H1 (cell line): ENCODE measurements around the gene KCNJ16. TPM values are rescaled to one million over a fixed set of nuclear protein-coding genes. Genes with fewer than 3 reads are reported as not detected.

ENCODE experiments used
- CTCF ChIA-PET: fragments of 300-600 bp; sonication (Branson Sonifier 250); formaldehyde crosslinking; loops from one replicate; lab custom pipeline; 2021; ENCODE audit not compliant: partially characterized antibody; lab: Charles Lee
- POLR2A ChIA-PET: fragments of 300-600 bp; sonication (Branson Sonifier 250); formaldehyde crosslinking; loops from one replicate; lab custom pipeline; 2021; ENCODE audit warnings: inconsistent platforms; ENCODE audit not compliant: partially characterized antibody; lab: Charles Lee
- DNase-seq, 2 experiments: peaks; one replicate each; pipeline versions ENCODE4 v3.0.0 to v3.0.0-alpha.2; 2010 to 2022; ENCODE audit warnings: low spot score in 2 of 2, low read depth in 1 of 2, mixed read lengths in 1 of 2
- FAIRE-seq: peaks from 2 replicates; lab custom pipeline; 2011; peaks lifted over from hg19 to GRCh38; lab: Jason Lieb, UNC
- H2AFZ ChIP-seq: 2 replicates; pipeline ENCODE4 v1.8.1; 2012; ENCODE audit warnings: low read length, inconsistent platforms
- H2AK5ac ChIP-seq: 2 replicates; pipeline ENCODE4 v1.6.1; 2013; ENCODE audit warnings: low read depth, low read length
- H2BK120ac ChIP-seq: replicated peaks from 2 replicates; pipeline ENCODE3; 2013; ENCODE audit warnings: low read depth, low read length, inconsistent platforms
- H2BK12ac ChIP-seq: 2 replicates; pipeline ENCODE4 v1.6.1; 2013; ENCODE audit warnings: low read depth, low read length
- H2BK15ac ChIP-seq: 2 replicates; pipeline ENCODE4 v1.6.1; 2013; ENCODE audit warnings: low read length
- H2BK20ac ChIP-seq: 2 replicates; pipeline ENCODE4 v1.6.1; 2013; ENCODE audit warnings: low read length
- H2BK5ac ChIP-seq: 2 replicates; pipeline ENCODE4 v1.6.1; 2013; ENCODE audit warnings: low read depth, low read length
- H3K14ac ChIP-seq: 2 replicates; pipeline ENCODE4 v1.6.1; 2013; ENCODE audit warnings: inconsistent platforms; ENCODE audit not compliant: insufficient read length
- H3K18ac ChIP-seq: 2 replicates; pipeline ENCODE4 v1.6.1; 2013; ENCODE audit warnings: low read length; ENCODE audit errors: extremely low read depth
- H3K23ac ChIP-seq: 2 replicates; pipeline ENCODE4 v1.6.1; 2013; ENCODE audit warnings: inconsistent platforms; ENCODE audit not compliant: insufficient read length
- H3K23me2 ChIP-seq: 2 replicates; pipeline ENCODE4 v1.6.1; 2013; ENCODE audit warnings: low read depth, low read length
- H3K27ac ChIP-seq: 2 replicates; pipeline ENCODE4 v1.6.1; 2011; ENCODE audit warnings: low read depth, low read length, inconsistent platforms
- H3K27me3 ChIP-seq, 4 experiments: replicated peaks in 1 of 4; 1 replicate in 1 of 4; 2 replicates in 3 of 4; pipeline versions ENCODE4 v1.6.1 to v1.8.1; 2011 to 2013; ENCODE audit warnings: low read length in 3 of 4, mild to moderate bottlenecking in 3 of 4, inconsistent platforms in 2 of 4, mixed read lengths in 2 of 4, moderate library complexity in 1 of 4; ENCODE audit not compliant: control insufficient read depth in 3 of 4, insufficient read depth in 3 of 4; ENCODE audit errors: extremely low read depth in 1 of 4
- H3K36me3 ChIP-seq, 4 experiments: 2 replicates each; pipeline versions ENCODE4 v1.6.1 to v1.8.1; 2011 to 2013; ENCODE audit warnings: mild to moderate bottlenecking in 4 of 4, low read length in 3 of 4, moderate library complexity in 2 of 4, control low read depth in 1 of 4, inconsistent platforms in 1 of 4; ENCODE audit not compliant: insufficient read depth in 4 of 4, control insufficient read depth in 2 of 4
- H3K4ac ChIP-seq: replicated peaks from 2 replicates; pipeline ENCODE3; 2013; ENCODE audit warnings: low read length, low read depth, mixed read lengths, inconsistent platforms; ENCODE audit not compliant: insufficient read length
- H3K4me1 ChIP-seq, 4 experiments: replicated peaks in 1 of 4; 1 replicate in 1 of 4; 2 replicates in 3 of 4; pipeline versions ENCODE4 v1.6.1 to v1.8.1; 2011 to 2013; ENCODE audit warnings: low read length in 3 of 4, inconsistent platforms in 2 of 4, mixed read lengths in 1 of 4; ENCODE audit not compliant: insufficient read depth in 4 of 4, control insufficient read depth in 3 of 4
- H3K4me2 ChIP-seq, 2 experiments: 2 replicates each; pipeline versions ENCODE4 v1.6.1 to v1.8.1; 2011 to 2013; ENCODE audit warnings: low read depth in 2 of 2, low read length in 2 of 2, control low read depth in 1 of 2, inconsistent platforms in 1 of 2, mild to moderate bottlenecking in 1 of 2; ENCODE audit not compliant: insufficient read depth in 1 of 2
- H3K4me3 ChIP-seq, 4 experiments: fragments of 200-600, 300-600 bp in 1 of 4; sonication (generic), shearing (Covaris generic), sonication (Bioruptor Twin) in 1 of 4; 2 replicates each; pipeline versions ENCODE4 v1.5.1 to v1.8.1; 2011 to 2016; ENCODE audit warnings: low read length in 4 of 4, low read depth in 3 of 4, control low read depth in 2 of 4, inconsistent platforms in 2 of 4, mild to moderate bottlenecking in 2 of 4, mixed read lengths in 1 of 4, moderate library complexity in 1 of 4; ENCODE audit not compliant: insufficient read depth in 2 of 4; ENCODE audit errors: extremely low read depth in 1 of 4
- H3K56ac ChIP-seq: replicated peaks from 2 replicates; pipeline ENCODE3; 2013; ENCODE audit warnings: low read depth, mild to moderate bottlenecking, mixed read lengths, low read length, inconsistent platforms; ENCODE audit not compliant: insufficient read length
- H3K79me1 ChIP-seq: 2 replicates; pipeline ENCODE4 v1.6.1; 2013; ENCODE audit warnings: low read depth, low read length, control low read depth
- H3K79me2 ChIP-seq, 2 experiments: 2 replicates each; pipeline versions ENCODE4 v1.6.1 to v1.8.1; 2012 to 2013; ENCODE audit warnings: low read length in 2 of 2, mild to moderate bottlenecking in 2 of 2, inconsistent platforms in 1 of 2; ENCODE audit not compliant: insufficient read depth in 2 of 2, control insufficient read depth in 1 of 2
- H3K9ac ChIP-seq, 4 experiments: replicated peaks in 1 of 4; 1 replicate in 1 of 4; 2 replicates in 3 of 4; pipeline versions ENCODE4 v1.6.1 to v1.8.1; 2011 to 2013; ENCODE audit warnings: low read depth in 3 of 4, low read length in 3 of 4, control low read depth in 2 of 4, mild to moderate bottlenecking in 2 of 4, moderate library complexity in 2 of 4, inconsistent platforms in 1 of 4; ENCODE audit errors: extremely low read depth in 1 of 4
- H3K9me3 ChIP-seq, 2 experiments: 2 replicates each; pipeline versions ENCODE4 v1.6.1 to v1.8.1; 2012 to 2013; ENCODE audit warnings: mild to moderate bottlenecking in 2 of 2, moderate library complexity in 2 of 2, control low read depth in 1 of 2, inconsistent platforms in 1 of 2, low read depth in 1 of 2, low read length in 1 of 2, mixed read lengths in 1 of 2; ENCODE audit not compliant: insufficient read depth in 2 of 2
- H4K20me1 ChIP-seq, 2 experiments: replicated peaks in 1 of 2; 2 replicates each; pipeline versions ENCODE3 to v1.8.1; 2011 to 2013; ENCODE audit warnings: inconsistent platforms in 2 of 2, low read length in 2 of 2, mild to moderate bottlenecking in 1 of 2; ENCODE audit not compliant: insufficient read depth in 2 of 2, control insufficient read depth in 1 of 2
- H4K5ac ChIP-seq: 2 replicates; pipeline ENCODE4 v1.6.1; 2013; ENCODE audit warnings: low read length, low read depth, mixed read lengths, inconsistent platforms; ENCODE audit not compliant: insufficient read length
- H4K8ac ChIP-seq: 2 replicates; pipeline ENCODE4 v1.8.0; 2013; ENCODE audit warnings: mild to moderate bottlenecking, moderate library complexity, low read length, inconsistent platforms; ENCODE audit not compliant: insufficient read depth; ENCODE audit errors: extremely low read depth
- H4K91ac ChIP-seq: replicated peaks from 2 replicates; pipeline ENCODE3; 2013; ENCODE audit warnings: low read length, mixed read lengths, inconsistent platforms; ENCODE audit not compliant: insufficient read length
- RAD21 ChIP-seq, 2 experiments: IDR thresholded peaks in 1 of 2; conservative IDR thresholded peaks in 1 of 2; 2 replicates each; pipeline ENCODE4 v1.6.1; 2011; ENCODE audit warnings: low read depth in 2 of 2, low read length in 2 of 2, improper control_type of control experiment in 1 of 2, inconsistent platforms in 1 of 2, mild to moderate bottlenecking in 1 of 2, moderate library complexity in 1 of 2
- WGBS, 2 experiments: shearing (Covaris generic) in 1 of 2; methylation state at CpG; one replicate each; pipeline versions ENCODE4 v1.1.6 to v1.1.7; 2013 to 2015; ENCODE audit warnings: low lambda C conversion rate in 2 of 2, mixed read lengths in 2 of 2, inconsistent platforms in 1 of 2, low coverage in 1 of 2, missing lambda C conversion rate in 1 of 2; ENCODE audit not compliant: insufficient replicate concordance in 2 of 2, insufficient coverage in 1 of 2, insufficient read length in 1 of 2; ENCODE audit errors: extremely low coverage in 1 of 2, missing lambda C conversion rate in 1 of 2; 5-methylcytosine and 5-hydroxymethylcytosine counted together
- polyA plus RNA-seq, 7 experiments: library from polyadenylated mRNA; depleted of rRNA in 3 of 7; stranded (reverse) in 5 of 7; unstranded in 2 of 7; fragments of >200 nt in 5 of 7; fragments of 200-250 nt in 2 of 7; gene quantifications; 1 replicate in 5 of 7; 2 replicates in 1 of 7; 4 replicates in 1 of 7; pipeline versions ENCODE4 v1.2.1 to v1.2.3, GENCODE V29; 2011 to 2013; ENCODE audit warnings: missing spikeins in 2 of 7, mixed read lengths in 2 of 7
- total RNA-seq: library from RNA; stranded (reverse); fragmentation: NEBNext Ultra II Directional; extraction: Animal tissue kit (Norgen Biotek cat#: 25700); gene quantifications from 2 replicates; pipeline ENCODE4 v1.2.1, GENCODE V29; 2021

KCNJ16 gene
- total and polyA plus RNA-seq, 2 of the 8 experiments (the other 6 are each of a cell fraction or from before 2014, with no cell fraction given) = not detected

- no peaks in the 10 kb centered on the region for H3K36me3 ChIP-seq
- H3K23me2 ChIP-seq = no peaks in the 10 kb centered on the region
- H3K4me3 ChIP-seq = no peak overlapping the region
- H3K4me1 ChIP-seq = no peaks in the 10 kb centered on the region
- DNase-seq (no peak), FAIRE-seq (no peak)
- H3K9me3 ChIP-seq = no peaks in the 10 kb centered on the region
- no peak overlapping the region for H4K8ac ChIP-seq
- no peak overlapping the region for H2AFZ ChIP-seq
- H3K14ac ChIP-seq = no peak overlapping the region
- ChIA-PET CTCF (interaction anchor here (0.7 to 1.4 kb wide), 6 partner anchors 13 to 520 kb away, joined by 3 to 6 read pairs (median 3); no protein-coding TSS in a partner anchor), POLR2A (no interaction called here)
- no peak overlapping the region for H2AK5ac ChIP-seq
- H4K91ac ChIP-seq = no peak overlapping the region
- H3K23ac ChIP-seq = no peak overlapping the region
- no peak overlapping the region for H3K9ac ChIP-seq
- 87% methylated on average over 1 of the region's 1 CpG; no CpG with 5 or more reads in 1 of the 2 experiments for WGBS, 2 experiments
- no peak overlapping the region for H3K4me2 ChIP-seq
- no peak overlapping the region for H2BK12ac ChIP-seq
- H4K5ac ChIP-seq = no peak overlapping the region
- H3K4ac ChIP-seq = no peak overlapping the region
- H2BK5ac ChIP-seq = no peak overlapping the region
- no peaks in the 10 kb centered on the region for H3K79me2 ChIP-seq
- H2BK120ac ChIP-seq = no peak overlapping the region
- no peak overlapping the region for H3K56ac ChIP-seq
- H3K27ac ChIP-seq = no peak overlapping the region
- H2BK15ac ChIP-seq = no peak overlapping the region
- H4K20me1 ChIP-seq = no peaks in the 10 kb centered on the region
- H3K18ac ChIP-seq = no peak overlapping the region
- no peaks in the 10 kb centered on the region for H3K27me3 ChIP-seq
- H2BK20ac ChIP-seq = no peak overlapping the region
- no peaks in the 10 kb centered on the region for H3K79me1 ChIP-seq
- TF ChIP-seq RAD21 (IDR thresholded peaks at IDR 0.05 in 1 of 2, conservative IDR thresholded peaks at IDR 0.05 in 1 of 2; ENCODE audit: low read depth in 2 of 2, low read length in 2 of 2) = peak; percentile 50 to 61; a peak in 3 of 4 replicates
Measured at GRCh38 chr17:70100983-70101382, 26.0 kb downstream of the KCNJ16 start.
